NCI-H748 (cell line): ENCODE results near the gene MAP3K14.
"Not testable (repeated sequence)": the region's sequence is repeated elsewhere in the genome, so short reads cannot be mapped to it uniquely, and the experiment has no call there.

ENCODE experiments used
- DNase-seq: peaks from one replicate; lab custom pipeline; 2025; ENCODE audit not compliant: unreplicated experiment; lab: John Stamatoyannopoulos, UW

Gene MAP3K14

DNA sequence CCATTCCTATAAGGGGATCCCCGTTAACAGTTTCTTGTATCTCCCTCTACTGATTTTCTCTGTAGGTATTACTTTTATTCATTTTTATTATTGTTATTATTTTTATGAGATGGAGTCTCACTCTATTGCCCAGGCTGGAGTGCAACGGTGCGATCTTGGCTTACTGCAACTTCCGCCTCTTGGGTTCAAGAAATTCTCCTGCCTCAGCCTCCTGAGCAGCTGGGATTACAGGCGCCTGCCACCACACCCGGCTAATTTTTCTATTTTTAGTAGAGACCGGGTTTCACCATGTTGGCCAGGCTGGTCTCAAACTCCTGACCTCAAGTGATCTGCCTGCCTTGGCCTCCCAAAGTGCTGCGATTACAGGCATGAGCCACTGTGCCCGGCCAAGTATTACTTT is 14.6 kb downstream of the MAP3K14 start:
- not testable (repeated sequence) for DNase-seq

- DNase-seq, result no peak
These were observed 15.1 kb downstream of the MAP3K14 start for GRCh38 chr17:45301674-45302073.

GRCh38 chr17:45300060-45300751 is 16.6 kb downstream of the MAP3K14 start:
- DNase-seq, result no peak

GRCh38 chr17:45299361-45299760 is 17.5 kb downstream of the MAP3K14 start:
- no peak for DNase-seq

DNA sequence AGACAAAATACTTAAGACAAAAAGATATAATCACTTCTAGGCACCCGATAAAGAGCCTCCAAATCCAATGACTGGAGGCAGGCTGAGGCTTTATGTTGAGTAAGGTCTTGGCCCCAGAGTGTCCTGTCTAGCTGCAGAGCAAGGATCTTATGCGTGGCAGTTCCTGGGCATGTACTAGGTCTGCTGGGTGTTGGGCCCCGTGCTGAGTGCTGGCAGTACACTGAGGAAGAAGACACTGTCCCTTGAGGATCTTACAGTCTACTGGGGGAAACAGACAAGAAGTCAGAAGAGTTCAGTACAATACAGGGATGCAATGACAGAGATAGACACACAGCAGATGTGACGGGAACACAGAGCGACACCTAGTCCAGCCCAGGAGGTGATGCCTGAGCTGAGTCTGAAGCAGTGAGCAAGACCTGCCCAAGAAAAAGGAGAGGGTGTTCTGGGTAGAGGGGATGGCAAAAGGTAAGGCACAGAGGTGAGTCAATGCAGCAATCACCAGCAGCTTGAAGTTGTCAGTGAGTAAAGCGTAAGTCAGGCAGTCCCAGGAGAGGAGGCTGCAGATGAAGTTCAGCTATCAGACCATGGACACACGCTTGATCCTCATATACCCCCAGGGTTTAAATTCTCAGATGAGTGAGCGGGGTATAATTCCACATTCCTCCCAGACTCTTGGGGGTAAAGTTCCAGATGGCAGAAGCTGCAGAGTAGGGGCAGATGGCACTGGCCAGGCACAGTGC is 18.1 kb downstream of the MAP3K14 start:
- DNase-seq, result no peak

DNA sequence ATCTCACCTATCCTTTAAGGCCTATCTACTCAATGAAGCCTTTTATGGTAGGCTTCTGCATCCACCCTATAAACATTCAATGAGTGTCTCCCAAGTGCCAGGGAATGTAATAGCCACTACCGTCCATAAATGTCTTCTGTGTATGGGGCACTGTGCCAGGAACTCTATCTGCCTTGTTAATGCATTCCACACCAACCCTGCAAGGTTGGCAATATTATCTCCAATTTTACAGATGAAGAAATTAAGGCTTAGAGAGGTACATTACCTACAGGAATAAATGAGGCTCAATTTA is 20.0 kb downstream of the MAP3K14 start:
- DNase-seq, result no peak

DNA sequence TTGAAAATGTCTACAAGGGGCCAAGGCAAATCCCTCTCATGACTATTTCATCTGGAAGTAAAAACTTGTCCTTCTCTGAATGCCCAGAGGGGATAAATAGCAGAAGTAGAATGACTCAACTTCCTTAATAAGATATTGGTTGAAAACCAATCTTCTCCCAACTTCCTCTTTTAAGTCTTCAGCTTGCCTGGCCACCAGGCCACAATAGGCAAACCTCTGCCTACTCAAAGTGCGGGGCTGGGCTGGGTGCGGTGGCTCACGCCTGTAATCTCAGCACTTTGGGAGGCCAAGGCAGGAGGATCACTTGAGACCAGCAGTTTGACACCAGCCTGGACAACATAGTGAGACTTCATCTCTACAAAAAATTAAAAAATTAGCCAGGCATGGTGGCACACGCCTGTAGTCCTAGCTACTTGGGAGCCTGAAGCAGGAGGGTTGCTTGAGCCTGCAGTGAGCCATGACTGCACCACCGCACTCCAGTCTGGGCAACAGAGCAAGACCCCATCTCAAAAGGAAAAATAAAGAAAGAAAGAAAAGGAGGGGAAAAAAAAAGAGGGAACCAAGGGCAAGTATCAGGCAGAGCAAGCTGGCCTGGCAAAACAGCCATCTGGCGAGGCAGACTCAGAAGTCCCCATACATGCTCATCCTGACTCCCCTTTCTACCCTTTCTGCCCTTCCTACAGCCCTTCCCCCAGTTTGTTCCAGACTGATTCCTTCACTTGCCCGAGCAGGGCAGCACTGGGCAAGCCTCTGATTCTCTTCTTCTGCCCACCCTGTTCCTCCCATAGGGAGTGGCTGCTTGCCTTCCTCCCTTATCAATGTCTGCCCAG is 20.6 kb downstream of the MAP3K14 start:
- DNase-seq, result no peak

DNA sequence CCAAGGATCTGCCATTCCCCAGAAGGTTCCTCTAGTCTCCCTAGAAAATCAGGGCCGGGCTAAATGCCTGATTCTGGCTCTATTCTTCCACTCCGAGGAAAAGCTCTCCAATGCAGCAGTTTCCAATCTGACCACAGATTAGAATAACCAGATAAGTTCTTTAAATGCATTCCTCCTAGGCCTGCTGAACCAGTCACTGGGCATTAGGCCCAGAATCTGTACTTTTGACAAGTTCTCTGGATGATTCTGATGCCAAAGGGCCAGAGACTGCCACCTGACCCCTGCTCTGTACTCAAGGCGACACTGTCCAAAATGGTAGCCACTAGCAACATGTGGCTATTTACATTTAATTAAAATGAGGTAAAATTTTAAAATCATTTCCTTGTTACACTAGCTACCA is 22.3 kb downstream of the MAP3K14 start:
- DNase-seq, result no peak

DNA sequence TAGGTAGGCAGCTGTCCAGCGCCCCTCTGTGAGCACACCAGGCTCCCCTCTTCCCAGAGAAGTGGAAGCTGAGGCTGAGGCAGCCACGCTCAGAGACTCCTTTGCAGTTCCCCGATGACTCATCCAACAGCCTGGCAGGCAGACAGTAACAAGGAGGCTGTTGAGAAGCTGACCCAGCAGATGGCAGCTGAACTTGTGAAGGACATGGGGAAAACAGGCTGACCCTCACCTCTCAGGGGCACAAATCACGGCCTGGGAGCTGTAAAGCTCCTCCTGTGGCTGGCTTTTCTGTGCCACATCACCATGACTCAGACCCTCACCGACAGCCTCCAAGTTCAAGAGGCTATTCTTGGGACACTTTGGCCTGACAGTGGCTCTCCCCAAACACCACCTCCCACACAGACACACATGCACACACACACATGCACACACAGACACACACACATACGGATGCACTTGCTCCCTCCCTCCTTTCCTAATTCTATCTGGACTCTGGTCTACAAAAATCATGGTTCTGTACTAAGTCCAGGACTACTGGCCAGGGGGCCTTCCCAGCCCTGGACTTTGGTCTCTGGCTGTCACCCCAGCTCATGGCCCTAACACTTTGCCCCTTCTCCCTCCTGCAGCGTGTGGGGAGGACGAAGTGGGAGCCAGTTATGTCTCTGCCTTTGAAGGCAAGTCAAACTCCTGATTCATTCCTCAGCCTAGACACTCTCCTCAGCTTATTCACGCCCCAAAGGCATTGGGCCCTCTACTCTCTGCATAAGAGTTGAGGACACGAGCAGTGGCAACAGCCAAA is 23.2 kb downstream of the MAP3K14 start:
- DNase-seq, result no peak

DNA sequence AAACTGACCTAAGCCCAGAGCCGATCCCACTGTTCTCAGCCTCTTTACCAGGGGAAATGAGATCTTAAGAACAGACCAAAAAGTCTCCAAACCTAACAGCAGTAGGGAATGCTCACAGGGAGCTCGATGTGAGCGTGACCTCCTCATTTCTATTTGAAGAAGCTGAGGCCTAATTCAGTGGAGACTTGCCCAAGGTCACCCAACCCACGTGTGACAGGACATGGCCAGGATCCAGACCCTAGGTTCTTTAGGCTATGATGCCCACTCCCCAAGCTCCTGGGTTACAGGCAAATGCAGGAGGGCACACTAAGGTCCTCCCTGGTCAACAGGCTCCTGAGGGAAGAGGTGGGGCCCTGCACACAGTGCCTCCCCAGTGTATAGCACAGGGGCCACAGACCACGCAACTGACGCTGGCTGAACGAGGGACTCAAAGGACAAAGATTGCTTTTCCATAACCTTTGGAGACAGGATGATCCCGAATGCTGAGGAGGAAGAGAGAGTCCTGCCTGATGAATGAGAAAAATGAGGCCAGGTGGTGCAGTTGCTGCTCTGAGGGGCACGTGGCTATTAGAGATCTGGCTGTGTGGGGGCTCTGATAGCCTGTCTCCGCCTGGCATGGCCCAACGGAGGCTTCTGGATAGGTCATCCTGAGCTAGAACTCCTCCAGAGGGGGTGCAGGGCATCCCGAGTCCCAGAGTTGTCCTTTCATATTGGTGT is 24.0 kb downstream of the MAP3K14 start:
- no peak for DNase-seq

DNA sequence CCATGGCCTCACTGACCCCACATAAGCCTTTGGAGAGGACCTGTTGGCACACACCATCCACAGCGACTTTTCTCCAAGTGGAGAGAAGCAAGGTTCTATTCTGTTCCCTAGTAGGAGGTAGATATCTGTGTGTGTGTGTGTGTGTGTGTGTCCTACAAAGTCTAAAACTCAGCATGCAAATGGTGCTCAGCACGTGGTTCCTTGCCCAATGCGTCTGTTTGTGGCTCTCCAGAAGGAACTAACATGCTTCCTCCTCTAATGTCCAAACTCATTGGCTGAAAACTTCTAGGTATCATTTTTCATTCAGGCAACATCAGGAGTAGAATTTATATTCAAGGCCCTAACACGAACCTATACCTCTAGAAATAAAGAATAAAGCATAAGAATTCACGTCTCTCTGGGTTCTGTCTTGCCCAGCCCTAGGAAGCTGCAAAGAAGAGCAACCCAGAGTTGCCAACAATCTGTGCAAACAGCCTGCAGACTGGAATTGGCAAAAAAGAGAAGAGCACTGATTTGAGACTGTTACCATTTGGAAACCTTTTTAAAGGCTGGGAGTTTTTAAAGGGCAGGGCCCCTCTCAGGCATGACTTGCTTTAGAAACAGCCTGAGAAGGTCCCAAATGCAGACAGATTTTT is 25.5 kb downstream of the MAP3K14 start:
- DNase-seq, result no peak

- no peak for DNase-seq
These were observed 26.5 kb downstream of the MAP3K14 start for GRCh38 chr17:45290269-45290765.

DNA sequence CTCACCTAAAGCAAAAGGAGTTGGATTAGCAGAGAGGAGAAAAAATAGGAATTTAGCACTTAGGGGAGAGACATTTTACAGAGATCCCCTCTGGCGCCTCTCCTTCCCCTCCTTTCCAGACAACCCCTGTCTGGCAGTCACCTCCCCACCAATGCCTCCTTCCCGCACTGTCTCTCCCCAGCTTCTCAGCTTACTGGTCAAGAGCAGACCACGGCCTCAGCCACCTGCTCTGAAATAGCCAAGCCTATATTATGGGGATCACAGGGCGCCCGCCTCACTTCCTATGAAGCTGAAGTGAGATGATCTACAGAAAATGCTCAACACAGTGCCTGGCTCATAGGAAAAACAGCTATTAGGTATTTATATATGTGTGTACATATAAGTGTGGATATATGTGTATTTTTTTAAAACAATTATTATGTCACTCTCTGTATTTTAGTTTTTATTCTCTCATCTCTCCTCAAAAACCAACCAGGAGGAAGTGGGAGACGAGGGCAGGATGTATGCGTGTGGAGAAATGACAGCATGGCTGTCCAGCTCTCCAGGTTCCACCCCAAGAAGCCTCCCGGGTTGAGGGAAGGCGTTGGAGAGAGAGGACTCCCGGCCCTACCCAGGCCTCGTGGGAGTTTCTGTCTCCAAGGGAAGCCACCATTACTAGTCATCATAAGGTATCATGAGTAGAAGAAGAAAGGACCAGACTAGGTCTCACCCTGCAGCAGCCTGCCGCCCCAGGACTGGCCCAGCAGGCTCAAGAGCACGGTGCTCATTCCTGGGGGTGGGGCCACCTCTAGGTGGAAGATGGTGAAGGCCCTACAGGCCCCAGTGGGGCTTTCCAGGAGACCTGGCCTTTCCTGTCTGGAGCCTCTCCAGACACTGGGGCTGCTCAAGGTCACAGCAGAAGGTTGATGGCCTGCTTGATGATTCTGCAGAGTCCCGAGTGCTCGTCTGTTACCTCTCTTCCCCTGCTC is 27.2 kb downstream of the MAP3K14 start:
- no peak for DNase-seq

GRCh38 chr17:45288825-45289224 is 28.0 kb downstream of the MAP3K14 start:
- DNase-seq, result no peak

GRCh38 chr17:45287526-45288500 is 29.0 kb downstream of the MAP3K14 start:
- DNase-seq, result no peak

- no peak for DNase-seq
These were observed 30.5 kb downstream of the MAP3K14 start for GRCh38 chr17:45286286-45286685.
